ENCODE results near the gene NPPA. TPM values are rescaled to one million over a fixed set of nuclear protein-coding genes. Genes with fewer than 3 reads are reported as not detected.

Gene NPPA
- total and polyA plus RNA-seq, 5 donors from 2014 or later = not detected

DNA sequence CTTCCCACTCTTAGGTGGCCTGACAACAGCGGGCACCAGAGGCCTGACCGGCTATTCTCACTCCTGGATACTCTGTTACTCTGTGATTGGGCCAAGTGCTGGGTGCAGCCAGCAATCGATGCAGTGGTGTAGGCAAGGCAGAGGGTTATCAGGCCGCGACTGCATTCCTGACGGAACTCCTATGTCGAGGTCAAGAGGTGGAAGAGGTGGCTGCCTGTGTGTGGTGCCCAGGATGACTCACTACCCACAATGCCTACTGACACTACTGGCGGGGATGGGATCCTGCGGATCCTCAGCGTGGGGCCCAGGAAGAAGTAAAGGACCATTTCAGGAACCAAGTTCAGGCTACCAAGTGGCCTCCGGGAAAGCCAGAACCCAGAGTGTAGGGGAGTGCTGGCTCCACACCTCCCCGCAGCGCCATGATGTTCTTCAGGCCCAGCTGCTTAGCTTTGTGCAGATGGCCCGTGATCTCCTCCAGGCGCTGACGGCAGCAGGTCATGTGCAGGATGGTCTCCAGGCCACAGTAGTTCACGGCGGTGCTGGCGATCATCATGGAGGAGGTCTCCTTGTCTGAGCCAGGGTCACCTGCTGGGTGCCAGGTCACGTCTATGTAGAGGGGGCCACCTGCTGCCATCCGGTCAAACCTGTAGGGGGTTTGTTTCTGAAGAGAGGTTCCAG is 46.7 kb downstream of the NPPA start:
- Histone ChIP-seq H3K9me3 (ENCODE audit: control insufficient read depth in 2 of 2, low read length in 2 of 2) (no peaks in the 10 kb centered on the region), H3K27ac (ENCODE audit: insufficient read depth, low read length, poor library complexity, severe bottlenecking) (no peak overlapping the region), H3K27me3 (ENCODE audit: control insufficient read depth, insufficient read depth, low read length) (no peaks in the 10 kb centered on the region), H3K4me3 (ENCODE audit: low read depth, low read length) (no peak overlapping the region), H3K36me3 (ENCODE audit: control insufficient read depth, insufficient read depth, low read length) (peaks cover 32% of the 10 kb centered on the region), H3K4me1 (ENCODE audit: control insufficient read depth, insufficient read depth, low read length, poor library complexity, severe bottlenecking) (peaks cover 37% of the 10 kb centered on the region)
- no peak for ATAC-seq (ENCODE audit: low read depth in 2 of 2)
- H3K36me3 Mint-ChIP-seq = peaks cover 11% of the 10 kb centered on the region
- H3K4me3 Mint-ChIP-seq = peak overlapping the region in 2 of 4 donors; percentile 41 to 99
- peaks cover 0 to 2% (median 0%) of the 10 kb centered on the region in 7 donors for H3K9me3 Mint-ChIP-seq
- H3K4me1 Mint-ChIP-seq = peaks cover 0 to 41% (median 22%) of the 10 kb centered on the region in 4 donors
- no peak for DNase-seq
- no peaks in the 10 kb centered on the region for H3K27me3 Mint-ChIP-seq
- peak overlapping the region in 1 of 3 donors; percentile 63 for H3K27ac Mint-ChIP-seq

DNA sequence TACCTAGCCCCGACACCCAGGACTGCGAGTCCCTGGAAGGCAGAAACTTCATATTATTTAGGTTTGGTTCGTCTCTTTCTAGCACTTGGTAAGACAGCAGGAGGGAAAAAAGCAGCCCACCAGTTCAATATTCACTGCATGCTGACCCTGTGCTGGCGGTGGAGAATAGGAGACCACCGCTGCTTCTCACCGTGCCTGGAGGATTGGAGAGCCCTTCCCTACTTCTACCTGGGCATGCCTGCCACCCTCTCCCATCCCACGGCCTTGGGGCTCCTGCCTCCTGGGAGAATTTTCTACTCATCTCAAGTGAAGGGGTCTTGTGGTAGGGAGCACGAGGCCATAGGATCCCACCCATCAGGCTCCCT is 47.2 kb downstream of the NPPA start:
- H3K27me3 ChIP-seq (ENCODE audit: control insufficient read depth, insufficient read depth, low read length) = no peaks in the 10 kb centered on the region
- peaks cover 35% of the 10 kb centered on the region for H3K4me1 ChIP-seq (ENCODE audit: control insufficient read depth, insufficient read depth, low read length, poor library complexity, severe bottlenecking)
- H3K9me3 Mint-ChIP-seq = peaks cover 0 to 2% (median 0%) of the 10 kb centered on the region in 7 donors
- DNase-seq = no peak
- H3K27ac Mint-ChIP-seq = no peak overlapping the region
- no peaks in the 10 kb centered on the region for H3K27me3 Mint-ChIP-seq
- no peaks in the 10 kb centered on the region for H3K9me3 ChIP-seq (ENCODE audit: control insufficient read depth in 2 of 2, low read length in 2 of 2)
- no peak overlapping the region for H3K4me3 Mint-ChIP-seq
- no peak for ATAC-seq (ENCODE audit: low read depth in 2 of 2)
- peaks cover 38% of the 10 kb centered on the region for H3K36me3 ChIP-seq (ENCODE audit: control insufficient read depth, insufficient read depth, low read length)
- H3K36me3 Mint-ChIP-seq = peaks cover 16% of the 10 kb centered on the region
- no peak overlapping the region for H3K4me3 ChIP-seq (ENCODE audit: low read depth, low read length)
- no peak overlapping the region for H3K27ac ChIP-seq (ENCODE audit: insufficient read depth, low read length, poor library complexity, severe bottlenecking)
- peaks cover 0 to 40% (median 21%) of the 10 kb centered on the region in 4 donors for H3K4me1 Mint-ChIP-seq

DNA sequence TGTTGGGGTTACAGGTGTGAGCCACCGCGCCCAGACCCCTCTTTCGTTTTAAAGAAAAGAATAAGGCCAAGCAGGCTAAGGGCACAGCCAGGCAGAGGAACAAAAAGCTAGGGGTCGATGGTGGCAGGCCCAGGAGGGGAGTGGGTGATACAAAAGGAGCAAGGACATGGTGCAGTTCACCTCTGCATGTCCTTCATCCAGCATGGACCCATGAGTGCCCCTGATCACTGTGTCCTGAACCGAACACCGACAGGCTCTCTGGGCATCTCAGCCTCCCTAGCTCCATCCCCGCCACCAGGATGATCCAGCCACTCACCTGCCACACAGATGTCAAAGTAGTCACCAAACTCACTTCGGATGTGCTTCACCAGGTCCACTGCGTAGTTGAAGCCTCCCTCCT is 47.7 kb downstream of the NPPA start:
- H3K27ac Mint-ChIP-seq = no peak overlapping the region
- peaks cover 0 to 38% (median 21%) of the 10 kb centered on the region in 4 donors for H3K4me1 Mint-ChIP-seq
- no peak overlapping the region for H3K4me3 Mint-ChIP-seq
- ATAC-seq (ENCODE audit: low read depth in 2 of 2) (no peak), DNase-seq (no peak)
- Histone ChIP-seq H3K27me3 (ENCODE audit: control insufficient read depth, insufficient read depth, low read length) (no peaks in the 10 kb centered on the region), H3K36me3 (ENCODE audit: control insufficient read depth, insufficient read depth, low read length) (peaks cover 42% of the 10 kb centered on the region), H3K4me3 (ENCODE audit: low read depth, low read length) (no peak overlapping the region), H3K9me3 (ENCODE audit: control insufficient read depth in 2 of 2, low read length in 2 of 2) (no peaks in the 10 kb centered on the region), H3K4me1 (ENCODE audit: control insufficient read depth, insufficient read depth, low read length, poor library complexity, severe bottlenecking) (peaks cover 30% of the 10 kb centered on the region), H3K27ac (ENCODE audit: insufficient read depth, low read length, poor library complexity, severe bottlenecking) (no peak overlapping the region)
- no peaks in the 10 kb centered on the region for H3K27me3 Mint-ChIP-seq
- peaks cover 19% of the 10 kb centered on the region for H3K36me3 Mint-ChIP-seq
- H3K9me3 Mint-ChIP-seq = peaks cover 0 to 2% (median 0%) of the 10 kb centered on the region in 7 donors

DNA sequence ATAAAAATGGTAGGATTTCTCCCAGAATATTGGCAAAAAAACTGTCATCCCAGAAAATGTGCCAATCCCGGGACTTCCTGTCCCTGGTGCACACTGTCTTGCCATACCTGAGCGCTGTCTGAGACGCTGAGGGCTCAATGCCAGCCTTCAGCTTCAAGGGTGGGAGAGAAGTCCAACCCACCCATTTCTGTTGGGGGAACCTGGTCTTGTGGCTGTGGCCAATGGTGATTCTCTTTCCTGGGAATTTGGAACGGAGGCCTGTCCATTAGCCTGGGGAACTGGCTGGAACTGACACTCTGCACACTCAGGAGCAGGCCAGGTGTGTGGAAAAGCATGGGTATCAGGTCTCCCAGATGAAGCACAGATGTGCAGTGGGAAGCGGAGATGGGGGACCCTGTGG is 48.5 kb downstream of the NPPA start:
- DNase-seq = no peak
- ATAC-seq (ENCODE audit: low read depth in 2 of 2) = no peak
- Mint-ChIP-seq H3K9me3 (peaks cover 0 to 2% (median 0%) of the 10 kb centered on the region in 7 donors), H3K27me3 (no peaks in the 10 kb centered on the region), H3K4me3 (peak overlapping the region in 1 of 4 donors; percentile 71), H3K27ac (peak overlapping the region in 2 of 3 donors; percentile 15 to 29), H3K36me3 (peaks cover 23% of the 10 kb centered on the region), H3K4me1 (peaks cover 0 to 30% (median 17%) of the 10 kb centered on the region in 4 donors)
- Histone ChIP-seq H3K27ac (ENCODE audit: insufficient read depth, low read length, poor library complexity, severe bottlenecking) (no peak overlapping the region), H3K4me3 (ENCODE audit: low read depth, low read length) (no peak overlapping the region), H3K9me3 (ENCODE audit: control insufficient read depth in 2 of 2, low read length in 2 of 2) (no peaks in the 10 kb centered on the region), H3K36me3 (ENCODE audit: control insufficient read depth, insufficient read depth, low read length) (peaks cover 50% of the 10 kb centered on the region), H3K4me1 (ENCODE audit: control insufficient read depth, insufficient read depth, low read length, poor library complexity, severe bottlenecking) (peaks cover 22% of the 10 kb centered on the region), H3K27me3 (ENCODE audit: control insufficient read depth, insufficient read depth, low read length) (no peaks in the 10 kb centered on the region)

DNA sequence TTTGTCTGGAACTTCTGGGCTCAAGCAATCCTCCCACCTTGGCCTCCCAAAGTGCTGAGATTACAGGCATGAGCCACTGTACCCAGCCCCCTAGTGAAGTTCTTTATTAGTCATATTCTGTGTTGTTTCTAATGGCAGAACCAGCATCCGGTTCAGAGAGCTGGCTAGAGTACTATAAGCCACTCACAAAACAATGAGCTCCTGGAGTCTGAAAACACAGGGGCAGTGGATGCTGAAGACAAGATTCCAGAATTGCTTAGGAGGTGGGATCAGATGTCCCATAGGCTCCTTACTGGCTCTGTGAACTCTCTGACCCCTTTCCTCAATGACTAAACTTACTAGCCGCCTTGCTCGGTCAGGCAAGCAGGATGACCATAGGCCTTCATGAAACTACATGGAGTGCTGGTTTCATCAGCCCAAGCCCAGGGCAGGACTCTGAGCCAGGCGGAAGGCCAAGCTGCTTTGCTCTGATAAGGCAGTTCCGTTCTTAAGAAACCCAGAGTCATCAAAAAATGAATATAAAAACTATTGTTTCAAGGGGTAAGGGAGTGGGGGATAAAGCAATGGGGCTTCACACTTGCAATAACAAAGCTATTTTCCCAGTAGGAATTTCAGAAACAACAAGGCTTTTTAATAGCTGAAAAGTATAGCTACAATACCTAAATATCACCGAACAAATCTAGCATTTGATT is 49.9 kb downstream of the NPPA start:
- no peak for DNase-seq
- Mint-ChIP-seq H3K4me3 (no peak overlapping the region), H3K9me3 (peaks cover 0 to 2% (median 0%) of the 10 kb centered on the region in 7 donors), H3K27ac (no peak overlapping the region), H3K4me1 (peaks cover 0 to 17% (median 6%) of the 10 kb centered on the region in 4 donors), H3K36me3 (peaks cover 23% of the 10 kb centered on the region), H3K27me3 (no peaks in the 10 kb centered on the region)
- Histone ChIP-seq H3K27me3 (ENCODE audit: control insufficient read depth, insufficient read depth, low read length) (no peaks in the 10 kb centered on the region), H3K4me1 (ENCODE audit: control insufficient read depth, insufficient read depth, low read length, poor library complexity, severe bottlenecking) (peaks cover 8% of the 10 kb centered on the region), H3K4me3 (ENCODE audit: low read depth, low read length) (no peak overlapping the region), H3K27ac (ENCODE audit: insufficient read depth, low read length, poor library complexity, severe bottlenecking) (no peak overlapping the region), H3K9me3 (ENCODE audit: control insufficient read depth in 2 of 2, low read length in 2 of 2) (no peaks in the 10 kb centered on the region), H3K36me3 (ENCODE audit: control insufficient read depth, insufficient read depth, low read length) (peaks cover 56% of the 10 kb centered on the region)
- no peak for ATAC-seq (ENCODE audit: low read depth in 2 of 2)

DNA sequence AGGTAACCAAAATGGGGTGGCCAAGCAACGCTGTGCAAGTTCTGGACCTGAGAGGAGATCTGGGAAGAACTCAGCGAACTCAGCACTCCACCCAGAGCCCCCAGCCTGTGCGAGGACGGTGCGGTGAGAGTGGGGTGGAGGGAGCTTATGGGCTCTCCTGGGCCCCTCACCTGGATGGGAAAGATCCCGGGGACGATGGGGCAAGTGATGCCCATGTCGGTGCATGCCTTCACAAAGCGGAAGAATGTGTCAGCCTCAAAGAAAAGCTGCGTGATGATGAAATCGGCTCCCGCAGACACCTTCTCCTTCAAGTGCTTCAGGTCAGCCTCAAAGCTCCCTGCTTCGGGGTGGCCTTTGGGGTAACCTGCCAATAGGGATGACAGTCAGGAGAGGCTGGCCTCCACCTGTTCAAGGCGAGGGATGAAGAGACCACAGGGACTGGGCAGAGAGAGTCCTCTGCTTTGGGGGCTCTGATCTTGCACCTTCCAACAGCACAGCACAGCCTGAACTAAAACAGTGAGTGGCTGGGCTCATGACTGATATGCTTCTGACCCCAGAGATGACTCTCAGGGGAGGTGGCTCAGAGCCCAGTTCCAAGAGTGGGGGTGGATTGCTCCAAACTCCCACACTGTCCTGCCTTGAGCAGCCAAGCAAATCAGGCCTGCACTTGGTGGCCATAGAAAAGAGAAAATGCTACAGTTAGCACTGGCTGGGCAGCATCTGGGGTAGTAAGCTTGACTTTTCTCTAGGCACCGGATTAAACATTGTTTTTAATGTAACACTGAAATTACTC is 51.4 kb downstream of the NPPA start:
- H3K36me3 Mint-ChIP-seq = peaks cover 28% of the 10 kb centered on the region
- no peaks in the 10 kb centered on the region for H3K27me3 Mint-ChIP-seq

More for the DNA sequence above, 51.4 kb downstream of the NPPA start:
- Mint-ChIP-seq H3K4me3 (no peak overlapping the region), H3K4me1 (peaks cover 0 to 6% (median 0%) of the 10 kb centered on the region in 4 donors), H3K9me3 (peaks cover 0 to 2% (median 0%) of the 10 kb centered on the region in 7 donors), H3K27ac (no peak overlapping the region)
- no peaks in the 10 kb centered on the region for H3K27me3 ChIP-seq (ENCODE audit: control insufficient read depth, insufficient read depth, low read length)
- H3K4me1 ChIP-seq (ENCODE audit: control insufficient read depth, insufficient read depth, low read length, poor library complexity, severe bottlenecking) = no peaks in the 10 kb centered on the region
- H3K9me3 ChIP-seq (ENCODE audit: control insufficient read depth in 2 of 2, low read length in 2 of 2) = no peaks in the 10 kb centered on the region
- peaks cover 64% of the 10 kb centered on the region for H3K36me3 ChIP-seq (ENCODE audit: control insufficient read depth, insufficient read depth, low read length)
- no peak for ATAC-seq (ENCODE audit: low read depth in 2 of 2)
- DNase-seq = no peak
- no peak overlapping the region for H3K4me3 ChIP-seq (ENCODE audit: low read depth, low read length)
- no peak overlapping the region for H3K27ac ChIP-seq (ENCODE audit: insufficient read depth, low read length, poor library complexity, severe bottlenecking)

Data from CD4-positive, CD25-positive, alpha-beta regulatory T cell (primary cell).